HEK293T (cell line): ENCODE results near the gene ADAMTS12.

ENCODE experiments used
- ARNT ChIP-seq: fragments of 450-650 bp; IDR thresholded peaks from 2 replicates; pipeline ENCODE4 v1.6.1; 2017; ENCODE audit warnings: mild to moderate bottlenecking
- BHLHE40 ChIP-seq: fragments of 450-650 bp; IDR thresholded peaks from 2 replicates; pipeline ENCODE4 v1.6.1; 2016; ENCODE audit warnings: mild to moderate bottlenecking, moderate library complexity, borderline replicate concordance
- CTBP1 ChIP-seq: fragments of 450-650 bp; IDR thresholded peaks from 2 replicates; pipeline ENCODE4 v1.6.1; 2016; ENCODE audit warnings: borderline replicate concordance
- ELF4 ChIP-seq: fragments of 450-650 bp; IDR thresholded peaks from 2 replicates; pipeline ENCODE4 v1.6.1; 2017; ENCODE audit warnings: antibody characterized with exemption
- FOXA1 ChIP-seq: fragments of 450-650 bp; IDR thresholded peaks from 2 replicates; pipeline ENCODE4 v1.6.1; 2016; ENCODE audit warnings: mild to moderate bottlenecking
- FOXK2 ChIP-seq: fragments of 450-650 bp; IDR thresholded peaks from 2 replicates; pipeline ENCODE4 v1.6.1; 2016; ENCODE audit warnings: mild to moderate bottlenecking
- FOXM1 ChIP-seq: fragments of 450-650 bp; IDR thresholded peaks from 2 replicates; pipeline ENCODE4 v1.6.1; 2017; ENCODE audit warnings: mild to moderate bottlenecking, borderline replicate concordance
- HDGF ChIP-seq: fragments of 450-650 bp; IDR thresholded peaks from 2 replicates; pipeline ENCODE4 v1.6.1; 2017; ENCODE audit warnings: antibody characterized with exemption, borderline replicate concordance
- NFRKB ChIP-seq: fragments of 450-650 bp; IDR thresholded peaks from 2 replicates; pipeline ENCODE4 v1.6.1; 2016; ENCODE audit warnings: mild to moderate bottlenecking, moderate library complexity
- PKNOX1 ChIP-seq: fragments of 450-650 bp; IDR thresholded peaks from 2 replicates; pipeline ENCODE4 v1.6.1; 2016
- SP1 ChIP-seq: fragments of 450-650 bp; IDR thresholded peaks from 2 replicates; pipeline ENCODE4 v1.6.1; 2017
- SUZ12 ChIP-seq: fragments of 450-650 bp; IDR thresholded peaks from 2 replicates; pipeline ENCODE4 v1.6.1; 2016; ENCODE audit warnings: mild to moderate bottlenecking
- TARDBP ChIP-seq: fragments of 450-650 bp; IDR thresholded peaks from 2 replicates; pipeline ENCODE4 v1.6.1; 2016

- TF ChIP-seq NFRKB: no peak
- no peak for TF ChIP-seq FOXM1
- no peak for TF ChIP-seq FOXA1
- TF ChIP-seq SP1: no peak
- no peak for TF ChIP-seq PKNOX1
- TF ChIP-seq ARNT: no peak
- no peak for TF ChIP-seq BHLHE40
- TF ChIP-seq ELF4: no peak
- no peak for TF ChIP-seq TARDBP
- no peak for TF ChIP-seq HDGF
- no peak for TF ChIP-seq CTBP1
- TF ChIP-seq SUZ12: no peak
- TF ChIP-seq FOXK2: no peak
Observed at GRCh38 chr5:33725806-33726205, 166.0 kb downstream of the ADAMTS12 start.
